ENCODE results near the gene WNT2.

Gene WNT2

GRCh38 chr7:117322741-117323304 is at the start of gene WNT2:
Gene WNT2 (minus strand): TSS chr7:117323058. CDS start chr7:117322989, 69 bp downstream.
- no peak within 1 kb of the TSS for H3K9ac ChIP-seq (ENCODE audit: low read length)
- H3K27me3 ChIP-seq (ENCODE audit: control insufficient read depth, insufficient read depth, low read length) = peaks cover 60% of the 10 kb centered on the region
- H3K4me3 ChIP-seq (ENCODE audit: low read length) = no peak within 1 kb of the TSS
- H3K9me3 ChIP-seq (ENCODE audit: control insufficient read depth, low read length) = no peaks in the 10 kb centered on the region
- no peaks in the 10 kb centered on the region for H3K36me3 ChIP-seq (ENCODE audit: control insufficient read depth, insufficient read depth, low read length)
- peaks cover 5% of the 10 kb centered on the region for H3K4me1 ChIP-seq (ENCODE audit: control insufficient read depth, insufficient read depth, low read length)

GRCh38 chr7:117372073-117372472 is 49.2 kb upstream of the WNT2 start:
- H3K36me3 ChIP-seq (ENCODE audit: control insufficient read depth, insufficient read depth, low read length) = no peaks in the 10 kb centered on the region
- H3K4me3 ChIP-seq (ENCODE audit: low read length) = no peak overlapping the region

GRCh38 chr7:117364339-117365080 is 41.7 kb upstream of the WNT2 start:
- H3K36me3 ChIP-seq (ENCODE audit: control insufficient read depth, insufficient read depth, low read length) = no peaks in the 10 kb centered on the region
- H3K9me3 ChIP-seq (ENCODE audit: control insufficient read depth, low read length) = no peaks in the 10 kb centered on the region
- H3K4me3 ChIP-seq (ENCODE audit: low read length) = no peak overlapping the region
- no peak overlapping the region for H3K9ac ChIP-seq (ENCODE audit: low read length)
- H3K27me3 ChIP-seq (ENCODE audit: control insufficient read depth, insufficient read depth, low read length) = no peaks in the 10 kb centered on the region
- no peaks in the 10 kb centered on the region for H3K4me1 ChIP-seq (ENCODE audit: control insufficient read depth, insufficient read depth, low read length)

More at GRCh38 chr7:117372073-117372472, 49.2 kb upstream of the WNT2 start:
- Histone ChIP-seq H3K27me3 (ENCODE audit: control insufficient read depth, insufficient read depth, low read length) (no peaks in the 10 kb centered on the region), H3K9me3 (ENCODE audit: control insufficient read depth, low read length) (no peaks in the 10 kb centered on the region), H3K9ac (ENCODE audit: low read length) (no peak overlapping the region), H3K4me1 (ENCODE audit: control insufficient read depth, insufficient read depth, low read length) (no peaks in the 10 kb centered on the region)

- no peak overlapping the region for H3K4me3 ChIP-seq (ENCODE audit: low read length)
- H3K27me3 ChIP-seq (ENCODE audit: control insufficient read depth, insufficient read depth, low read length) = no peaks in the 10 kb centered on the region
- no peaks in the 10 kb centered on the region for H3K36me3 ChIP-seq (ENCODE audit: control insufficient read depth, insufficient read depth, low read length)
- H3K9ac ChIP-seq (ENCODE audit: low read length) = no peak overlapping the region
- H3K4me1 ChIP-seq (ENCODE audit: control insufficient read depth, insufficient read depth, low read length) = no peaks in the 10 kb centered on the region
- no peaks in the 10 kb centered on the region for H3K9me3 ChIP-seq (ENCODE audit: control insufficient read depth, low read length)
Observed at GRCh38 chr7:117362294-117362888, 39.5 kb upstream of the WNT2 start.

- Histone ChIP-seq H3K4me3 (ENCODE audit: low read length) (no peak overlapping the region), H3K9ac (ENCODE audit: low read length) (no peak overlapping the region), H3K36me3 (ENCODE audit: control insufficient read depth, insufficient read depth, low read length) (no peaks in the 10 kb centered on the region)
Observed at GRCh38 chr7:117350027-117350426, 27.2 kb upstream of the WNT2 start.

GRCh38 chr7:117349570-117349969 is 26.7 kb upstream of the WNT2 start:
- Histone ChIP-seq H3K4me1 (ENCODE audit: control insufficient read depth, insufficient read depth, low read length) (no peaks in the 10 kb centered on the region), H3K9ac (ENCODE audit: low read length) (no peak overlapping the region), H3K27me3 (ENCODE audit: control insufficient read depth, insufficient read depth, low read length) (no peaks in the 10 kb centered on the region), H3K36me3 (ENCODE audit: control insufficient read depth, insufficient read depth, low read length) (no peaks in the 10 kb centered on the region), H3K4me3 (ENCODE audit: low read length) (no peak overlapping the region), H3K9me3 (ENCODE audit: control insufficient read depth, low read length) (no peaks in the 10 kb centered on the region)

More at GRCh38 chr7:117350027-117350426, 27.2 kb upstream of the WNT2 start:
- Histone ChIP-seq H3K9me3 (ENCODE audit: control insufficient read depth, low read length) (no peaks in the 10 kb centered on the region), H3K27me3 (ENCODE audit: control insufficient read depth, insufficient read depth, low read length) (no peaks in the 10 kb centered on the region), H3K4me1 (ENCODE audit: control insufficient read depth, insufficient read depth, low read length) (no peaks in the 10 kb centered on the region)

- no peaks in the 10 kb centered on the region for H3K27me3 ChIP-seq (ENCODE audit: control insufficient read depth, insufficient read depth, low read length)
- no peaks in the 10 kb centered on the region for H3K9me3 ChIP-seq (ENCODE audit: control insufficient read depth, low read length)
- H3K4me3 ChIP-seq (ENCODE audit: low read length) = no peak overlapping the region
- no peak overlapping the region for H3K9ac ChIP-seq (ENCODE audit: low read length)
- H3K36me3 ChIP-seq (ENCODE audit: control insufficient read depth, insufficient read depth, low read length) = no peaks in the 10 kb centered on the region
- no peaks in the 10 kb centered on the region for H3K4me1 ChIP-seq (ENCODE audit: control insufficient read depth, insufficient read depth, low read length)
Observed at GRCh38 chr7:117347962-117348672, 25.3 kb upstream of the WNT2 start.

- no peaks in the 10 kb centered on the region for H3K4me1 ChIP-seq (ENCODE audit: control insufficient read depth, insufficient read depth, low read length)
- H3K9me3 ChIP-seq (ENCODE audit: control insufficient read depth, low read length) = no peaks in the 10 kb centered on the region
- no peak overlapping the region for H3K4me3 ChIP-seq (ENCODE audit: low read length)
- H3K27me3 ChIP-seq (ENCODE audit: control insufficient read depth, insufficient read depth, low read length) = no peaks in the 10 kb centered on the region
- H3K36me3 ChIP-seq (ENCODE audit: control insufficient read depth, insufficient read depth, low read length) = no peaks in the 10 kb centered on the region
- no peak overlapping the region for H3K9ac ChIP-seq (ENCODE audit: low read length)
Observed at GRCh38 chr7:117347480-117347879, 24.6 kb upstream of the WNT2 start.

- H3K36me3 ChIP-seq (ENCODE audit: control insufficient read depth, insufficient read depth, low read length) = no peaks in the 10 kb centered on the region
- no peaks in the 10 kb centered on the region for H3K27me3 ChIP-seq (ENCODE audit: control insufficient read depth, insufficient read depth, low read length)
- H3K9me3 ChIP-seq (ENCODE audit: control insufficient read depth, low read length) = no peaks in the 10 kb centered on the region
- H3K4me1 ChIP-seq (ENCODE audit: control insufficient read depth, insufficient read depth, low read length) = no peaks in the 10 kb centered on the region
- H3K9ac ChIP-seq (ENCODE audit: low read length) = no peak overlapping the region
- H3K4me3 ChIP-seq (ENCODE audit: low read length) = no peak overlapping the region
Observed at GRCh38 chr7:117346161-117346560, 23.3 kb upstream of the WNT2 start.

GRCh38 chr7:117338020-117338419 is 15.2 kb upstream of the WNT2 start:
- H3K36me3 ChIP-seq (ENCODE audit: control insufficient read depth, insufficient read depth, low read length) = no peaks in the 10 kb centered on the region

GRCh38 chr7:117333168-117333567 is 10.3 kb upstream of the WNT2 start:
- H3K36me3 ChIP-seq (ENCODE audit: control insufficient read depth, insufficient read depth, low read length) = no peaks in the 10 kb centered on the region
- H3K4me3 ChIP-seq (ENCODE audit: low read length) = no peak overlapping the region
- H3K27me3 ChIP-seq (ENCODE audit: control insufficient read depth, insufficient read depth, low read length) = peaks cover 4% of the 10 kb centered on the region
- no peaks in the 10 kb centered on the region for H3K4me1 ChIP-seq (ENCODE audit: control insufficient read depth, insufficient read depth, low read length)
- H3K9me3 ChIP-seq (ENCODE audit: control insufficient read depth, low read length) = no peaks in the 10 kb centered on the region
- no peak overlapping the region for H3K9ac ChIP-seq (ENCODE audit: low read length)

More at GRCh38 chr7:117338020-117338419, 15.2 kb upstream of the WNT2 start:
- Histone ChIP-seq H3K4me3 (ENCODE audit: low read length) (no peak overlapping the region), H3K9me3 (ENCODE audit: control insufficient read depth, low read length) (no peaks in the 10 kb centered on the region), H3K9ac (ENCODE audit: low read length) (no peak overlapping the region), H3K4me1 (ENCODE audit: control insufficient read depth, insufficient read depth, low read length) (no peaks in the 10 kb centered on the region), H3K27me3 (ENCODE audit: control insufficient read depth, insufficient read depth, low read length) (no peaks in the 10 kb centered on the region)

GRCh38 chr7:117332031-117332430 is 9.2 kb upstream of the WNT2 start:
- Histone ChIP-seq H3K4me1 (ENCODE audit: control insufficient read depth, insufficient read depth, low read length) (no peaks in the 10 kb centered on the region), H3K36me3 (ENCODE audit: control insufficient read depth, insufficient read depth, low read length) (no peaks in the 10 kb centered on the region), H3K4me3 (ENCODE audit: low read length) (no peak overlapping the region), H3K9ac (ENCODE audit: low read length) (no peak overlapping the region), H3K27me3 (ENCODE audit: control insufficient read depth, insufficient read depth, low read length) (peaks cover 4% of the 10 kb centered on the region), H3K9me3 (ENCODE audit: control insufficient read depth, low read length) (no peaks in the 10 kb centered on the region)

Data from mucosa of stomach (tissue), 1 donor.